Measurements from ENCODE around the gene VSNL1.

GRCh38 chr2:17580319-17580715 lies 39.8 kb downstream of the VSNL1 start:
- TF ChIP-seq CTCF (IDR thresholded peaks at IDR 0.05) (no peak), EZH2 (IDR thresholded peaks at IDR 0.05) (no peak)
